HG02938 (cell line): ENCODE measurements around the gene C10orf95.

ENCODE experiments used
- ATAC-seq: cut with Tn5 transposase; IDR thresholded peaks from one replicate; pipeline ENCODE4 v1.9.1; 2021; ENCODE audit warnings: mild to moderate bottlenecking, moderate library complexity; ENCODE audit not compliant: unreplicated experiment

C10orf95 gene

DNA sequence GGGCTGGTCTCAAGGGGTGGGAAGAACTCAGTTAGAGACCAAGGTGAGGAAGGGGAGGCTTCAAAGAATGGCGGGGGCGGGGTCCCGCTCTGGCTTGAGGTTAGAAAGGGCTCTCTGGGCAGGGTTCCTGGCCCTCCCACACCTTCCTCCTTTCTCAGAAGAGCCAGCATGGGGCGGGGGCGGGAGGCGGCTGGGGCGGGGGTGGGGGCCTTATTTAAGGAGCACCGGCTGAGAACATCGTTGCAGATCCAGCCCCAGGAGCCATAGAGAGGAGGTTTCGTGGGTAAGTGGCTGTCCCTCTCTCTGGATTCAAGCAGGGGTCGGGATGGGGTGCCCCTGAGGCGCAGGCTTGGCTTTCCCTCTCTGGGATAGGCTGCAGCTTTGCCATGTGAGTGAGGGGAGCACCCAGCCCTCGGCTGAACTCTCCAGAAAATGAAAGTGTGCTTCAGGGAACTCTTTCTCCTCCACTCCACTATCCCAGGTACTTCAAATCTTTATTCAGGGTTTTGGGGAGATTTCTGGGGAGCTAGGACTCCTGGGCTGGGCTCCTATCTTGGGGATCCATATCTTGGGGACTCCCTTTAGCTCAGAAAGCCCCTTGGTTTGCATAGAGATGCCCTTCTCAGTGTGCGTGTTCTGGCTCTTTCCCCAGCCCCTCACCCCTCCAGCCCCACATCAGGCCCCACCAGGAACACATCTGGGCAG lies 15.7 kb downstream of the C10orf95 start:
- ATAC-seq = no peak

- no peak for ATAC-seq
Observed at GRCh38 chr10:102435133-102435497, 16.2 kb downstream of the C10orf95 start.

DNA sequence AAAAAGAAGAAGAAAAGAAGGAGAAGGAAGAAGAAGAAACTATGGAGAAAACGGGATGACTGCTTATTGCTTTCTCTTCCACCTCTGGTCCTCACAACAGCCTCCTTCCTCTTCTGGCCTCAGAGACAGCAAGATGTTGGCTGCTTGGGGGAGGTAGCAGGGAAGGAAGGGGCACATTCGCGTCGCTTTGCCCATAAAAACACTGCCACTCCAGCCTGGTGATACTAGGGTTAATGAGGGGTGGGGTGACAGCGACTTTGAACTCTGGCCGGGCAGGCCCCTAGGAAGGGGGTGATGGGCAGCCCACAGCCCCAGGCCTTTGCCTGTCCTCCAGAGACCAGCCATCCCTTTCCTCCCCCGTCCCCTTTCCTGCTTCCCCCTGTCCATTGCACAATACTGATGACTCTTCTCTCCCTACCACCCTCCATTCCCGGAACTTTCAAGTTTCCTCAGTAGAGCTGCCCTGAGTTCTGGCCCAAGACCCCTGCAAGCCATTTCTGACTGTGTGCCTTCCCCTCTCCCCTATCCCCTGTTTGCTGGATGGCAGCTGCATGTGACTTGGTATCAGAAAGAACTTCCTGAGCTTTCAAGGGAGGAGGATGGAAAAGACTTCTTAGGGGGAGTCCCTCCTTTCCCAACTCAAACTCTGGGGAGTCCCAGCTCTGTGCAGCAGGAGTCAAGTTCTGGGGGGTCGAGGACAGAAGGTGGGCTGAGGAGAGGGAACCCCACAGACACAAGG lies 16.8 kb downstream of the C10orf95 start:
- no peak for ATAC-seq

GRCh38 chr10:102433619-102434046 lies 17.7 kb downstream of the C10orf95 start:
- no peak for ATAC-seq

GRCh38 chr10:102432162-102432950 lies 19.0 kb downstream of the C10orf95 start, which contains the start of gene CUEDC2:
TSS of gene CUEDC2 (minus strand) at chr10:102432574. CDS start at chr10:102425188, 7,386 bp downstream.
- ATAC-seq = peak; percentile 85

GRCh38 chr10:102431452-102432124 lies 19.8 kb downstream of the C10orf95 start:
- ATAC-seq = no peak

DNA sequence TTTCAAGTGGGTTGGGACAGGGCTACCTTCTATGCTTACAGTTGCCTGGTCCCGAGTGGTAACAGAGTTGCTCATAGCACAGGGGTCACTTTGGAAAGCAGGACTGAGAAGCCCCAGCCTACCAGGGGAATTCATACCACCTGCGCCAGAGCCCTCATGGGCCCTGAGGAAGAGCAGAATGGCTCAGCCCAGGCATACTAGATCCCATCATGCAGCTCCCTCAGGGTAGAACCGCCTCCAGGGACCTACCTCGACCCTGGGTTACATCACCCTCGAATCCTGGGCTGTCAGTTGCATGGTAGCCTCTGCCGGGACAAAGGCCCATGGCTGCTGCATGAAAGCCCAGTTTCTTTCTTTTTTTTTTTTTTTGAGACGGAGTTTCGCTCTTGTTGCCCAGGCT lies 21.9 kb downstream of the C10orf95 start:
- ATAC-seq = no peak

DNA sequence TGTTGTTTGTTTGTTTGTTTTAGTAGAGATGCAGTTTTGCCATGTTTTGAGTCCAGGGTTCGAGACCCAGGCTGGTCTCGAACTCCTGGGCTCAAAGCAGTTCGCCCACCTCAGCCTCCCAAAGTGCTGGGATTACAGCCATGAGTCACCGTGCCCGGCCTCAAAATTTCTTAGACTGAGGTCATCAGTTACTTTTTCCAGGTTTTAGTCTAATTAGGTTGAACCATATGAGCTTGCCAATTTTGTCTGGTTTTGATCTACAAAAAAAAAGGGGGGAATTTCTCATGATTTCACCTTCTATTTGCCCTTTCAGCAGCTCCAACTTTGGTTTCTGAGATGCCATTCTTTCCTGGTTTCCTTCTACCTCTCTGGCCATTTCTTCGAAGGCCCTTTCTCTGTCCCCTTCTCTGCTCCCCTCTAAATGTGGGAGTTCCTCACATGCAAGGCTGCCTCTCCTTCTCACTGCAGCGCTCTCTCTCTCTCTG lies 24.5 kb downstream of the C10orf95 start:
- no peak for ATAC-seq

DNA sequence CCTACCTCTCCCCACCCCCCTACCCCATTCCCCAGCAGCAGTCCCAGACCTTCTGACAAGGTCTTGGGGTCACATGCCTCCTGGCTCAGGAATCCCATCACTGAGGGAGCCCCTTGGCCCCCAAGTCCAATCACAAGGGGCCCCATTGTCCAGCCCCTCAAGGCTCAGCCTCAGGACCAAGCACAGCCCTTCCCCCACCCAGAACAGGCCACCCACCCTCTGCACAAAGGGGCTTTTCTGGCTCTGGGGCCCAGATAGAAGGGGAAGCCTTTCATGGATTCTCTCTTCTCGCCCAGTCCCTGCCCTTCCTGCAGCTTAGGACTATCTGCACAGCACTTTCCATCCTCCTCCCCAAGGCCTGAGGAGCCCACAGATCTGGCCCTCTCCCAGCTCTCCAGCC lies 25.9 kb downstream of the C10orf95 start:
- no peak for ATAC-seq

DNA sequence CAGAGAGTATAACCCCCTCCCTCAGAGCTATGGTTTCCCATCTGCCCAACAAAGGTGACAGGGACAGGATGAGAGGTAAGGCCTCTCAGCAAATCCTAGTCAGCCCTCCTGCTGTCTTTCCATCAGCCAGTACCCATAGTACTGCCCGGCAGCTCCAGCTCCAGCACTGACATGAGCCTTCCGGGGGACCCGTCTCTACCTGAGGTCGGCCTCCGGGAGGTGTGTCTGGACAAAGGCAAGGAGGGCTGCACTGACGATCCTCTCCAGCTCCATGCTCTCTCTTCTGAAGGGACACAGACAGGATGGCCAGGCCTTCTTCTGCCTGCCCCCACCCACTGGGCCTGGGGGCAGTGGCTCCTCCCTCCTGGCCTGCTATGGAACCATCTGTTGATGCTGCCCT lies 26.4 kb downstream of the C10orf95 start:
- no peak for ATAC-seq

GRCh38 chr10:102424145-102424544 lies 27.2 kb downstream of the C10orf95 start:
- ATAC-seq = no peak

DNA sequence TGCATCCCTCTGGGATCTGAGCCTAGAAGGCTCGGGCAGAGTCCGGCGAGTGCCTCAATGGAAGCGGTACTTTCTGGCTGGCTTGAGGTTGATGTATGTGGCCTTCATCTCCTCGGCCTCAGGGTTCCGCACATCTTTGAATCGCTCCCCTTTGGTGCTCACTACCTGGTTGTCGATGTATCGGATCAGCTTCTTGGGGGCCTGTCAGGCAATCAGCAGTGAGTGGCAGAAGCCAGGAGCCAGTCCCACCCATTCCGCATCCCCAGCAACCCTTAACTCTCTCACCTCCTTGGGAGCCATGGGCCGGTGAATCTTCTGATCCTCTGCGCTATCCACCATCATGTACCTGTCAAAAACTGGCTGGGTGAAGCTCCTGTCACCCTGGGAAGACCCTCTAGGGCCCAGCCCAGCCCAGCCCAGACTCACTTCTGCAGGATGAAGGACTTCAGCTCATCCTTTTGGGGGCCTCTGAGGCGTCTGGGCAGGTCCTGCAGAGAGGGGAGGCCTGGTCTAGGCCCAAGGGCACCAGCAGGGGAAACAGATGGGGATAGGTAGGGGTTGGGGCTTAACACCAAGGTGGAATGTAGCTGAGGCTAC lies 27.9 kb downstream of the C10orf95 start:
- ATAC-seq = no peak

GRCh38 chr10:102422545-102423129 lies 28.7 kb downstream of the C10orf95 start:
- no peak for ATAC-seq

- ATAC-seq = no peak
Observed at GRCh38 chr10:102421757-102422512, 29.4 kb downstream of the C10orf95 start.

DNA sequence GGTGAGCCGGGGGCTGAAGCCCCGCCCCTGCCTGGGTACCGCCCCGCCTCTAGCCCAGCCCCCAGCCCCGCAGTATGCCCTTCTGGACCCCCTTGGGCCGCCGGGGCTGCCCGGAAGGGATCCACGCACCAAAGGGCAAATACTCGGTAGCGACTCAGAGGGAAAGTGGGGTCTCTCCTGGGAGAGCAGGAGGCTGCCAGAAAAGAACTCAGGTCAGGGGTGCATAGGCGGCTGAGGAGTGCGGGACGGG lies 29.9 kb downstream of the C10orf95 start:
- ATAC-seq = no peak

GRCh38 chr10:102420714-102421506 lies 30.4 kb downstream of the C10orf95 start, which contains the start of gene FBXL15:
TSS of gene FBXL15 (plus strand) at chr10:102420836. CDS start at chr10:102421130, 294 bp downstream.
- peak; percentile 58 for ATAC-seq

GRCh38 chr10:102420181-102420713 lies 31.1 kb downstream of the C10orf95 start:
- no peak for ATAC-seq
